Right atrium auricular region (tissue), 2 donors: ENCODE data around the gene RPS14. TPM values are rescaled to one million over a fixed set of nuclear protein-coding genes. Genes with fewer than 3 reads are reported as not detected.

ENCODE experiments used
- DNase-seq: peaks from one replicate; pipeline ENCODE4 v3.0.0-alpha.2; 2019; ENCODE audit warnings: low spot score
- H3K27ac ChIP-seq, 2 donors: fragments of 200-600 bp; sonication (generic); 1 replicate in 1 of 2; 2 replicates in 1 of 2; pipeline ENCODE4 v1.5.1; 2016 to 2019
- H3K27me3 ChIP-seq, 2 donors: fragments of 200-600 bp; sonication (generic); one replicate each; pipeline versions ENCODE4 v1.5.1 to v1.6.0; 2017 to 2019
- H3K36me3 ChIP-seq: fragments of 200-600 bp; sonication (generic); one replicate; pipeline ENCODE4 v1.5.1; 2016
- H3K4me1 ChIP-seq, 2 donors: fragments of 200-600 bp; sonication (generic); one replicate each; pipeline versions ENCODE4 v1.5.1 to v1.6.0; 2017 to 2019
- H3K4me3 ChIP-seq, 2 donors: fragments of 200-600 bp; sonication (generic); 1 replicate in 1 of 2; 2 replicates in 1 of 2; pipeline ENCODE4 v1.5.1; 2017 to 2019; ENCODE audit warnings: mild to moderate bottlenecking in 1 of 2, moderate library complexity in 1 of 2
- H3K9me3 ChIP-seq, 2 donors: fragments of 200-600 bp; sonication (generic); one replicate each; pipeline ENCODE4 v1.5.1; 2019
- CTCF ChIP-seq, 2 donors: fragments of 200-600 bp; sonication (generic); IDR thresholded peaks; one replicate each; pipeline ENCODE4 v1.5.1; 2019; ENCODE audit warnings: antibody characterized with exemption in 2 of 2
- total RNA-seq, 2 donors: library from RNA; depleted of rRNA; stranded (reverse); fragments of >200 nt; gene quantifications; one replicate each; pipeline ENCODE4 v1.1.0, GENCODE V29; 2016

RPS14 gene
- total RNA-seq, 2 donors from 2014 or later, result 1,334 to 2,461 TPM

- Histone ChIP-seq H3K4me1 (peaks cover 0 to 70% of the 10 kb centered on the region in 2 donors), H3K9me3 (no peaks in the 10 kb centered on the region), H3K27me3 (no peaks in the 10 kb centered on the region), H3K27ac (peak overlapping the region; percentile 72 to 79), H3K4me3 (no peak overlapping the region), H3K36me3 (no peaks in the 10 kb centered on the region)
- no peak for DNase-seq
- TF ChIP-seq CTCF (IDR thresholded peaks at IDR 0.05), result no peak
Measured at GRCh38 chr5:150496534-150496933, 47.0 kb upstream of the RPS14 start.

GRCh38 chr5:150496098-150496497 lies 46.6 kb upstream of the RPS14 start:
- Histone ChIP-seq H3K4me1 (peaks cover 0 to 70% of the 10 kb centered on the region in 2 donors), H3K36me3 (no peaks in the 10 kb centered on the region), H3K27ac (peak overlapping the region; percentile 72 to 79), H3K27me3 (no peaks in the 10 kb centered on the region), H3K9me3 (no peaks in the 10 kb centered on the region), H3K4me3 (no peak overlapping the region)
- TF ChIP-seq CTCF (IDR thresholded peaks at IDR 0.05), result no peak
- no peak for DNase-seq

GRCh38 chr5:150492621-150493020 lies 43.1 kb upstream of the RPS14 start:
- no peaks in the 10 kb centered on the region for H3K27me3 ChIP-seq
- TF ChIP-seq CTCF (IDR thresholded peaks at IDR 0.05), result no peak
- no peak for DNase-seq
- H3K9me3 ChIP-seq, result no peaks in the 10 kb centered on the region
- H3K36me3 ChIP-seq, result no peaks in the 10 kb centered on the region
- peak overlapping the region; percentile 50 to 97 for H3K27ac ChIP-seq
- peaks cover 0 to 70% of the 10 kb centered on the region in 2 donors for H3K4me1 ChIP-seq
- H3K4me3 ChIP-seq, result no peak overlapping the region

GRCh38 chr5:150491876-150492275 lies 42.3 kb upstream of the RPS14 start:
- no peak for TF ChIP-seq CTCF (IDR thresholded peaks at IDR 0.05)
- Histone ChIP-seq H3K4me3 (no peak overlapping the region), H3K4me1 (peaks cover 0 to 70% of the 10 kb centered on the region in 2 donors), H3K27me3 (no peaks in the 10 kb centered on the region), H3K27ac (peak overlapping the region; percentile 50 to 97), H3K9me3 (no peaks in the 10 kb centered on the region), H3K36me3 (no peaks in the 10 kb centered on the region)
- DNase-seq, result no peak

- DNase-seq, result no peak
- Histone ChIP-seq H3K9me3 (no peaks in the 10 kb centered on the region), H3K4me1 (peaks cover 0 to 62% of the 10 kb centered on the region in 2 donors), H3K36me3 (no peaks in the 10 kb centered on the region), H3K27me3 (no peaks in the 10 kb centered on the region), H3K27ac (peak overlapping the region; percentile 88 to 97), H3K4me3 (no peak overlapping the region)
- TF ChIP-seq CTCF (IDR thresholded peaks at IDR 0.05), result no peak
Measured at GRCh38 chr5:150490754-150491153, 41.2 kb upstream of the RPS14 start.

GRCh38 chr5:150490296-150490669 lies 40.7 kb upstream of the RPS14 start:
- Histone ChIP-seq H3K4me1 (peaks cover 0 to 66% of the 10 kb centered on the region in 2 donors), H3K36me3 (no peaks in the 10 kb centered on the region), H3K9me3 (no peaks in the 10 kb centered on the region), H3K4me3 (no peak overlapping the region), H3K27ac (peak overlapping the region; percentile 88 to 97), H3K27me3 (no peaks in the 10 kb centered on the region)
- DNase-seq, result no peak
- TF ChIP-seq CTCF (IDR thresholded peaks at IDR 0.05), result no peak
